ENCODE results near the gene RCCD1.

The RCCD1 gene

DNA sequence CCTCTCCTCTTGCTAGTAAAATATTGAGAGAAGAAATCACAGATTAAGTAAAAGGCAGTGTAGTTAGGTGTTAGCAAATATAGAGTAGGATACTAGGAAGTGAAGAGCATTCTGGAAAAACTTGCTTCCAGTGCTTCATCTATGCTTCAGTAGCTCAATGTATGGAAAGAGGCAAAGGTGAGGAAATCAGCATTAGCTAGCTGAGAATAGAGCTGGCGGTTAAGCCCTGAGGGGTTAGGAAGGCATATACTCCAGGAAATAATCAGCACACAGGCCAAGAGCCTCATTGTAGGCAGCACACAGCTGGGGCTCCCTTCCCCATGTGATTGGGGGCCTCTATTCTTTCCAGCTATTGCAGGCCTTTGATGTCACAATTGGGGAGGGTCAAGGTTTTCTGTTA lies 13.8 kb downstream of the RCCD1 start:
- no peaks in the 10 kb centered on the region for H3K9me3 ChIP-seq (ENCODE audit: control insufficient read depth, insufficient read depth, low read depth, low read length)
- no peaks in the 10 kb centered on the region for H3K4me1 ChIP-seq (ENCODE audit: control insufficient read depth, insufficient read depth, low read length)
- H3K4me3 ChIP-seq (ENCODE audit: low read depth, low read length), result no peak overlapping the region
- ChIA-PET POLR2A (interaction anchor here (0.6 kb wide), 1 partner anchor 10 kb away, joined by 3 read pairs; no protein-coding TSS in a partner anchor), CTCF (interaction anchor here (0.6 to 3.3 kb wide), 5 partner anchors 9 to 65 kb away, joined by 3 to 54 read pairs (median 3); partner anchors contain the start of genes HDDC3 and RCCD1)
- TF ChIP-seq ZBTB8A (tag by site-specific recombination; IDR thresholded peaks at IDR 0.05), result no peak
- no peak for TF ChIP-seq FEZF1 (tag by site-specific recombination; IDR thresholded peaks at IDR 0.05)
- TF ChIP-seq ZFP3 (tag by site-specific recombination; IDR thresholded peaks at IDR 0.05; ENCODE audit: low read depth), result no peak
- no peak for TF ChIP-seq ELK4 (IDR thresholded peaks at IDR 0.05; ENCODE audit: borderline replicate concordance, low read depth, low read length)
- no peak for TF ChIP-seq GLI4 (tag by site-specific recombination; IDR thresholded peaks at IDR 0.05)
- no peak for TF ChIP-seq ZNF548 (tag by site-specific recombination; IDR thresholded peaks at IDR 0.05)
- TF ChIP-seq ZNF510 (tag by site-specific recombination; IDR thresholded peaks at IDR 0.05; ENCODE audit: insufficient replicate concordance), result no peak
- H3K27ac ChIP-seq (ENCODE audit: extremely low read depth, low read depth, low read length), result no peak overlapping the region
- peaks cover 93 to 98% of the 10 kb centered on the region in 2 experiments for H3K36me3 ChIP-seq (ENCODE audit: control insufficient read depth in 2 of 2, insufficient read depth in 1 of 2, low read length in 2 of 2)

GRCh38 chr15:90970274-90970673 lies 15.6 kb downstream of the RCCD1 start:
- H3K27ac ChIP-seq (ENCODE audit: extremely low read depth, low read depth, low read length), result no peak overlapping the region
- ChIA-PET CTCF (interaction anchor here (0.6 to 2.6 kb wide), 5 partner anchors 13 to 63 kb away, joined by 3 to 20 read pairs (median 5); partner anchors contain the start of gene HDDC3), POLR2A (interaction anchor here (0.9 to 1.7 kb wide), 5 partner anchors 9 to 52 kb away, joined by 3 to 6 read pairs (median 4); partner anchors contain the start of genes RCCD1 and VPS33B)
- H3K36me3 ChIP-seq (ENCODE audit: control insufficient read depth in 2 of 2, insufficient read depth in 1 of 2, low read length in 2 of 2), result peaks cover 95 to 98% of the 10 kb centered on the region in 2 experiments
- H3K4me1 ChIP-seq (ENCODE audit: control insufficient read depth, insufficient read depth, low read length), result no peaks in the 10 kb centered on the region
- TF ChIP-seq PBX3 (CRISPR knock-in tag; IDR thresholded peaks at IDR 0.05) (no peak), ZNF629 (tag by site-specific recombination; IDR thresholded peaks at IDR 0.05) (no peak), HOXC10 (CRISPR knock-in tag; IDR thresholded peaks at IDR 0.05) (no peak), ZNF585B (tag by site-specific recombination; IDR thresholded peaks at IDR 0.05) (no peak), ZNF530 (tag by site-specific recombination; IDR thresholded peaks at IDR 0.05; ENCODE audit: low read depth) (no peak), ZNF175 (tag by site-specific recombination; IDR thresholded peaks at IDR 0.05) (no peak), ZFP3 (tag by site-specific recombination; IDR thresholded peaks at IDR 0.05; ENCODE audit: low read depth) (no peak), ZSCAN5A (tag by site-specific recombination; IDR thresholded peaks at IDR 0.05) (no peak), ZNF548 (tag by site-specific recombination; IDR thresholded peaks at IDR 0.05) (no peak), ZNF571 (tag by site-specific recombination; IDR thresholded peaks at IDR 0.05) (no peak), ZNF510 (tag by site-specific recombination; IDR thresholded peaks at IDR 0.05; ENCODE audit: insufficient replicate concordance) (no peak), ZNF311 (tag by site-specific recombination; IDR thresholded peaks at IDR 0.05; ENCODE audit: borderline replicate concordance) (no peak)
- TF ChIP-seq, protein P1, sequence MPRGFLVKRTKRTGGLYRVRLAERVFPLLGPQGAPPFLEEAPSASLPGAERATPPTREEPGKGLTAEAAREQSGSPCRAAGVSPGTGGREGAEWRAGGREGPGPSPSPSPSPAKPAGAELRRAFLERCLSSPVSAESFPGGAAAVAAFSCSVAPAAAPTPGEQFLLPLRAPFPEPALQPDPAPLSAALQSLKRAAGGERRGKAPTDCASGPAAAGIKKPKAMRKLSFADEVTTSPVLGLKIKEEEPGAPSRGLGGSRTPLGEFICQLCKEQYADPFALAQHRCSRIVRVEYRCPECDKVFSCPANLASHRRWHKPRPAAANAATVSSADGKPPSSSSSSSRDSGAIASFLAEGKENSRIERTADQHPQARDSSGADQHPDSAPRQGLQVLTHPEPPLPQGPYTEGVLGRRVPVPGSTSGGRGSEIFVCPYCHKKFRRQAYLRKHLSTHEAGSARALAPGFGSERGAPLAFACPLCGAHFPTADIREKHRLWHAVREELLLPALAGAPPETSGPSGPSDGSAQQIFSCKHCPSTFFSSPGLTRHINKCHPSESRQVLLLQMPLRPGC (tag by site-specific recombination; IDR thresholded peaks at IDR 0.05), result no peak
- H3K9me3 ChIP-seq (ENCODE audit: control insufficient read depth, insufficient read depth, low read depth, low read length), result no peaks in the 10 kb centered on the region
- H3K4me3 ChIP-seq (ENCODE audit: low read depth, low read length), result no peak overlapping the region

Measured in HEK293 (cell line).